GM12874 (cell line): ENCODE measurements around the gene MRPS18C.

Experiments used
- TF ChIP-seq, protein P1 (sequence below): IDR thresholded peaks from 2 replicates; pipeline ENCODE4 v1.5.1; 2011; ENCODE audit warnings: low read depth, mild to moderate bottlenecking, control low read depth, low read length, moderate library complexity; ENCODE audit not compliant: insufficient read depth

MRPS18C gene

DNA sequence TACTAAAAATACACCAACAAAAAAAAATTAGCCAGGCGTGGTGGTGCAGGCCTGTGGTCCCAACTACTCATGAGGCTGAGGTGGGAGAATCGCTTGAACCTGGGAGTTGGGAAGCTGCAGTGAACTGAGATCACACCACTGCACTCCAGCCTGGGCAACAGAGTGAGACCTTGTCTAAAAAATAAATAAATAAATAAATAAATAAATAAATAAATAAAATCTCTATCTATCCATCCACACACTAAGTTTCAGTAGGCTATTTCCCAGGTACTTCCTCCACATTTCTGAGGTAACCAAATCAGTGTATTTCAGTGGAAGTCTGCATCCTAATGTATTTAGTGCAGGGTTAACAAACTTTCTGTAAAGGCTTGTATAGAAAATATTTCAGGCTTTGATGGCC, 18.1 kb downstream of the MRPS18C start:
- TF ChIP-seq, protein P1, sequence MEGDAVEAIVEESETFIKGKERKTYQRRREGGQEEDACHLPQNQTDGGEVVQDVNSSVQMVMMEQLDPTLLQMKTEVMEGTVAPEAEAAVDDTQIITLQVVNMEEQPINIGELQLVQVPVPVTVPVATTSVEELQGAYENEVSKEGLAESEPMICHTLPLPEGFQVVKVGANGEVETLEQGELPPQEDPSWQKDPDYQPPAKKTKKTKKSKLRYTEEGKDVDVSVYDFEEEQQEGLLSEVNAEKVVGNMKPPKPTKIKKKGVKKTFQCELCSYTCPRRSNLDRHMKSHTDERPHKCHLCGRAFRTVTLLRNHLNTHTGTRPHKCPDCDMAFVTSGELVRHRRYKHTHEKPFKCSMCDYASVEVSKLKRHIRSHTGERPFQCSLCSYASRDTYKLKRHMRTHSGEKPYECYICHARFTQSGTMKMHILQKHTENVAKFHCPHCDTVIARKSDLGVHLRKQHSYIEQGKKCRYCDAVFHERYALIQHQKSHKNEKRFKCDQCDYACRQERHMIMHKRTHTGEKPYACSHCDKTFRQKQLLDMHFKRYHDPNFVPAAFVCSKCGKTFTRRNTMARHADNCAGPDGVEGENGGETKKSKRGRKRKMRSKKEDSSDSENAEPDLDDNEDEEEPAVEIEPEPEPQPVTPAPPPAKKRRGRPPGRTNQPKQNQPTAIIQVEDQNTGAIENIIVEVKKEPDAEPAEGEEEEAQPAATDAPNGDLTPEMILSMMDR = no peak

DNA sequence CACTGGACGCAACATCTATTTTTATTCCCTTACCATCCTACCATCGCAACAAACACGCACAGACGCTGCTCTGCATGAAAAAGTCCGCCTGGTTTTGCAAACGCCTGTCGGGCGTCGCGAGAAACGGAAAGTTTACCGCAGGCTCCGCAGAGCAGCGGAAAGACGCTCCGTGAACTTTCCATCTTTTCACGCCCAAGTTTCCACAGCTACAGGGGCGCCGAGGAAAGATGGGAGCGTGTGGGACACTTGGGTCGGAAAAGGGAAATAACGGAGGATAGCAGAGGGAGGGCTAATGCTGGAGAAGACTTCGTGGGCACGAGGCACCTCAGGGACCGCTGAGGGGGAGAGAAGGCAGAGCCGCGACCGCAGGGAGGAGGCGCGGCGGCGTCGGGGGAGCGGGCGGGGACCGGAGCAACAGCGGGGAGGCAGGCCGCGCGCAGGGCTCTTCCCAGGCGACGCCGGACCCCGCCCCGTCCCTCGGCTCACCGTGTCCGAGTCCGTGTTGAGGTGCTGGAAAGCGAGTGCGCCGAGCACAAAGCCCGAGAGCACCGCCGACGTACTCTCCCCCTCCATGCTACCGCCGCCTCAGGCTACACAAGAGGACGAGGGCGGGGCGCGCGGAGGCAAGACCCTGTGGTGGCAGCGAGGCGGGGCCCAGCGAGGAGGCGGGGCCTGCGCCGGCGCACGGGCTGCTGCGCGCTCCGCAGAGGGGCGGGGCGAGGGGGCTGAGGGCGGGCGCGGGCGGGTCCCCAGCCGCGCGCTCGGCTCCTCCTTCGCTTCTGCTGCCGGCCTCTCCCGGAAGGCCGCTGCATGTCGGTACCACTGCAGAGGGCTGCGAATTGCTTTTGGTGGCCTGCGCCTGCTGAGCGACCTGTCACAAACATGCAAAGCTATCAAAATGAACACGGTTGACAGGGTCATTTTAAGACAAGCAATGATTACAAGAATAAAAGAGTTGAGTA, 28.9 kb downstream of the MRPS18C start, which contains the start of gene ABRAXAS1:
Gene ABRAXAS1, minus strand, starts transcription at position 601 of the 962 bp plus-strand sequence. Its CDS starts 28 bp downstream, at position 573.
- TF ChIP-seq, protein P1 = no peak

DNA sequence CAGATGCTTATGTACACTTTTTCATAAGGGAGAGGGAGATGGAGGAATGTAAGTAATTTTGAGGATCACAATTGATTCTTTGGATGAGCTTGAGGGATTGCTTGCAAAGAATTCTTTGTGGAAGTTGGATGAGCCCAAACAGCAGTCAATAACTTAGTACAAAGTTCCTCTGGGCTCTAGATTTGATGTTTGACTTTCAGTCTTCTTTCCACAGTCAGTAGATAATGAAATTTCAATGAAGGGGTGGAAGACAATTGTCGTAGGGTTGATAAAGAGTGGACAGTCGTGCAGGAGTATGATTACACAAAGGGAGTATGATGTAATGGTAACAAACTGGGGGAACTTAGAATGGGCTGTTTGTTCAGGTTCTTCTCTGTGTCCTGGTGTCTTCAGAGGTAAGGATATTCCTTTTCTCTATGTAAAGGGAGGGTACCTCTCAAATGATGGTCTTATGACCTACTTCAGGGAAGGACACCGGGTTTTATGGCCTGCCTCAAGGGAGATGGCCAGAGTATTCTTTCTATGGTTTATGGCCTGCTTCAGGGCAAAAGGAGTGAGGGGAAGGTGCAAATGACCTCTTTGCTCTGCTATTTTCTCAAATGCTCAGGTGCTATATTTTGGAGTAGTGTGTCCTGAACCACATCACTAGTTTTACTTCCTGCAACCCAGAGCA, 30.7 kb downstream of the MRPS18C start:
- TF ChIP-seq, protein P1 = no peak

DNA sequence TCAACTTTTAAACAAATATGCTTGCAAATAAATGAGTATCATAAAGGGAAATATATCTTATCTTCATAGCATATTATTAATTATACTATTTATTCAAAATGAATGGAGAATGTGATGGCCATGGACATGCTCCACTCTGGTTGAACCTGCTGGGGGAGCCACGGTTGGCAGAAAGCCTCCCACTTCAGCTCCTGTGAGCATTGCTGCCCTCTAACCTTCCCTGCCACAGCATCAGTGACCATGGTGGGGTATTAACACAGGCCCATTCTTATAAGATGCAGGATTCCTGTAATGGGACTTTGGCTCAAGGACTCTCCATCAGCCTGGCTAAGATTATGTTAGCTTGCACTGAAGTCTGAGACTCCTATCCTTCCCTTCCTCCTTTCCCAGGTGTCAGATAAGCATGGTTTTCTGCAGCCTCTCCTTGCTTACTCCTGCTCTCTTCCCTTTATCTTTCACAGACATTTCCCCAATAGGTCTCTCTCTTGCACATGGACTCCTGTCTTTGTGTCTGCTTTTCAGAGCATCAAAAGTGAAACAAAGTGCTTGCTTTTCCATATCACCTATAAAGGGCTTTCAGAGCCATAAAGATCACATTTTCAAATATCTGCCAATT, 34.0 kb downstream of the MRPS18C start:
- TF ChIP-seq, protein P1 = no peak

DNA sequence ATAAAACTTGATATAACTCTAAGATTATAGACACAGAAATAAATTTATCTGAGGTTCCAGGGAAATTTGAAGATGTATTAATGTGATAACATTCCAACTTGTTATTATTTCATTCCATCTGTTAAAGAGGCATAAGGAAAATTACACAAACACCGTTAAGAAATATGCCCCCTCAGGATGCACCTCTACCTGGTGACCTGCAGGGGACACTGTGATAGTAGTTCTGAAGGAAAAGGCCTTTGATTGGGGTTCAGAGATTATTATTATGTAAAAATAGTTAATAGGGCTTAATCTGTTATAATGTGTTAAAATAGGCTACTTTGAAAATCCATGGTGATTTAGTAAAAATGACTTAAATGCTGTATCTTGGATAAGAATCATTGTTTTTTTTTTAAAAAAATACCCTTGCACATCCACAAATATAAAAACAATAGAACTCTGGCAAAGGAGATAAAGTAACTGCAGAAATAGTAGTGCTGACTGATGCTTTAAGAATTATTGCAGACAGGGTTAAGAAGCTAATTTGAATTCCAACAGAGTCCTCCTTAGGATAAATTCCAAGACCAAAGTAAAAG, 35.1 kb downstream of the MRPS18C start:
- TF ChIP-seq, protein P1 = peak; percentile 78

DNA sequence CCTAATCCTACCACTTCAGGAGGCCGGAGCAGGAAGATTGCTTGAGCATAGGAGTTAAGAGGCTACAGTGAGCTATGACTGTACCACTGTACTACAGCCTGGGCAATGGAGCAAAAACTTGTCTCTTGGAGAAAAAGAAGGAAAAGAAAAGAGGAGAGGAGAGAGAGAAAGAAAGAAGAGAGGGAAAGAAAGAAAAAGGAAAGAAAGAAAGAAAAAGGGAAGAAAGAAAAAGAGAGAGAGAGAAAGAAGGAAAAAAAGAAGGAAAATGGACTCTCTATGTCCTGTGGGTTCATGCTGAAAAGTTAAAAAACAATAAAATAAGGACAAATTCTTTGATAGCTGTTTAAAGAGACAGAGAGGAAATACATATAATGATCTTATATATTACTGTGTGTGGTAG, 42.3 kb downstream of the MRPS18C start:
- TF ChIP-seq, protein P1 = no peak
